ENCODE results near the gene TIGD1.

Gene TIGD1

GRCh38 chr2:232556426-232556825 lies 6.1 kb upstream of the TIGD1 start:
- no peak overlapping the region for H3K9ac ChIP-seq (ENCODE audit: low read length)
- H3K27me3 ChIP-seq (replicated peaks; ENCODE audit: insufficient read depth, low read length), result no peaks in the 10 kb centered on the region
- TF ChIP-seq EZH2 (optimal IDR thresholded peaks at IDR 0.05; ENCODE audit: low read depth, low read length), result no peak
- no peak for TF ChIP-seq EZH2phosphoT487 (IDR thresholded peaks at IDR 0.05; ENCODE audit: low read length)
- H3K4me2 ChIP-seq (ENCODE audit: low read depth, low read length), result no peak overlapping the region
- no peak for DNase-seq
- H3K36me3 ChIP-seq (replicated peaks; ENCODE audit: insufficient read depth, low read length), result no peaks in the 10 kb centered on the region
- H4K20me1 ChIP-seq (ENCODE audit: insufficient read depth, low read length), result peaks cover 3% of the 10 kb centered on the region; the same call in 1 of the 2 replicates
- peaks cover 5% of the 10 kb centered on the region; the same call in 1 of the 2 replicates for H3K4me1 ChIP-seq (ENCODE audit: low read length)
- no peaks in the 10 kb centered on the region for H3K9me3 ChIP-seq (replicated peaks; ENCODE audit: insufficient read depth, low read length)
- peaks cover 57% of the 10 kb centered on the region for H3K79me2 ChIP-seq (ENCODE audit: low read length)
- H3K9me2 ChIP-seq (replicated peaks; ENCODE audit: insufficient read depth, low read length), result no peaks in the 10 kb centered on the region
- H3K27ac ChIP-seq (ENCODE audit: low read length), result no peak overlapping the region
- no peak overlapping the region for H2AFZ ChIP-seq (ENCODE audit: low read length)
- H3K4me3 ChIP-seq (ENCODE audit: low read length), result no peak overlapping the region
- H3F3A ChIP-seq (ENCODE audit: insufficient read depth, low read length), result no peaks in the 10 kb centered on the region; the same call in 1 of the 2 replicates

- H3K4me2 ChIP-seq (ENCODE audit: low read depth, low read length), result peak overlapping the region; percentile 73
- H3K36me3 ChIP-seq (replicated peaks; ENCODE audit: insufficient read depth, low read length), result no peaks in the 10 kb centered on the region
- no peak overlapping the region for H2AFZ ChIP-seq (ENCODE audit: low read length)
Observed at GRCh38 chr2:232551776-232552175, 1.4 kb upstream of the TIGD1 start.

GRCh38 chr2:232551250-232551638 lies 887 bp upstream of the TIGD1 start:
- TF ChIP-seq EZH2phosphoT487 (IDR thresholded peaks at IDR 0.05; ENCODE audit: low read length) (no peak), CTCF (IDR thresholded peaks at IDR 0.05; ENCODE audit: low read length) (no peak), EZH2 (optimal IDR thresholded peaks at IDR 0.05; ENCODE audit: low read depth, low read length) (no peak)
- no peaks in the 10 kb centered on the region for H3K9me3 ChIP-seq (replicated peaks; ENCODE audit: insufficient read depth, low read length)
- H3K9ac ChIP-seq (ENCODE audit: low read length), result peak overlapping the region; percentile 97
- peaks cover 6% of the 10 kb centered on the region; the same call in 1 of the 2 replicates for H3K4me1 ChIP-seq (ENCODE audit: low read length)
- H3K36me3 ChIP-seq (replicated peaks; ENCODE audit: insufficient read depth, low read length), result no peaks in the 10 kb centered on the region
- peak overlapping the region; percentile 73 for H3K4me2 ChIP-seq (ENCODE audit: low read depth, low read length)
- peak overlapping the region; percentile 89; the same call in 1 of the 2 replicates for H3K27ac ChIP-seq (ENCODE audit: low read length)
- peak overlapping the region; percentile 75 for H3K4me3 ChIP-seq (ENCODE audit: low read length)
- H3K9me2 ChIP-seq (replicated peaks; ENCODE audit: insufficient read depth, low read length), result no peaks in the 10 kb centered on the region
- peaks cover 65% of the 10 kb centered on the region for H3K79me2 ChIP-seq (ENCODE audit: low read length)
- H2AFZ ChIP-seq (ENCODE audit: low read length), result peak overlapping the region; percentile 85; the same call in 1 of the 2 replicates
- H3K27me3 ChIP-seq (replicated peaks; ENCODE audit: insufficient read depth, low read length), result no peaks in the 10 kb centered on the region
- no peaks in the 10 kb centered on the region; the same call in none of the 2 replicates for H3F3A ChIP-seq (ENCODE audit: insufficient read depth, low read length)
- DNase-seq, result no peak
- peaks cover 3% of the 10 kb centered on the region; the same call in 1 of the 2 replicates for H4K20me1 ChIP-seq (ENCODE audit: insufficient read depth, low read length)

More at GRCh38 chr2:232551776-232552175, 1.4 kb upstream of the TIGD1 start:
- Histone ChIP-seq H3K79me2 (ENCODE audit: low read length) (peaks cover 69% of the 10 kb centered on the region), H3K4me3 (ENCODE audit: low read length) (peak overlapping the region; percentile 75), H3K9ac (ENCODE audit: low read length) (no peak overlapping the region), H3K4me1 (ENCODE audit: low read length) (peaks cover 6% of the 10 kb centered on the region; the same call in 1 of the 2 replicates), H3K9me3 (replicated peaks; ENCODE audit: insufficient read depth, low read length) (no peaks in the 10 kb centered on the region), H3K27ac (ENCODE audit: low read length) (no peak overlapping the region), H3K27me3 (replicated peaks; ENCODE audit: insufficient read depth, low read length) (no peaks in the 10 kb centered on the region), H4K20me1 (ENCODE audit: insufficient read depth, low read length) (peaks cover 3% of the 10 kb centered on the region; the same call in 1 of the 2 replicates), H3F3A (ENCODE audit: insufficient read depth, low read length) (no peaks in the 10 kb centered on the region; the same call in none of the 2 replicates), H3K9me2 (replicated peaks; ENCODE audit: insufficient read depth, low read length) (no peaks in the 10 kb centered on the region)
- DNase-seq, result no peak
- TF ChIP-seq EZH2 (optimal IDR thresholded peaks at IDR 0.05; ENCODE audit: low read depth, low read length) (no peak), EZH2phosphoT487 (IDR thresholded peaks at IDR 0.05; ENCODE audit: low read length) (no peak), CTCF (IDR thresholded peaks at IDR 0.05; ENCODE audit: low read length) (no peak)

All from MM.1S (cell line).